Activated CD4-positive, alpha-beta memory T cell treated with anti-CD3 and anti-CD28 coated beads, Interleukin-2, amount 10 ng/mL, durations not matched to agents 7 days and 5 days (primary cell): ENCODE results near the gene SERTAD3. TPM values are rescaled to one million over a fixed set of nuclear protein-coding genes. Genes with fewer than 3 reads are reported as not detected.
"Not testable (repeated sequence)": the region's sequence is repeated elsewhere in the genome, so short reads cannot be mapped to it uniquely, and the experiment has no call there.

Experiments used
- CTCF ChIA-PET: fragments of 350-600 bp; sonication (Branson Sonifier 250); formaldehyde crosslinking; loops from one replicate; lab custom pipeline; 2021; ENCODE audit warnings: antibody characterized with exemption, inconsistent platforms; lab: Charles Lee
- POLR2A ChIA-PET: fragments of 350-600 bp; sonication (Branson Sonifier 250); formaldehyde crosslinking; loops from one replicate; lab custom pipeline; 2021; ENCODE audit warnings: antibody characterized with exemption; lab: Charles Lee
- DNase-seq: peaks from one replicate; pipeline ENCODE4 v3.0.0-alpha.2; 2020
- H3K27ac Mint-ChIP-seq: one replicate; pipeline ENCODE4 v1.8.0; 2021; ENCODE audit warnings: mild to moderate bottlenecking, mixed read lengths
- H3K27me3 Mint-ChIP-seq: one replicate; pipeline ENCODE4 v1.8.0; 2021; ENCODE audit warnings: mixed read lengths
- H3K36me3 Mint-ChIP-seq: one replicate; pipeline ENCODE4 v1.8.0; 2021; ENCODE audit warnings: low read depth, mixed read lengths
- H3K4me1 Mint-ChIP-seq: one replicate; pipeline ENCODE4 v1.8.0; 2021; ENCODE audit warnings: mixed read lengths
- H3K4me3 Mint-ChIP-seq: one replicate; pipeline ENCODE4 v1.8.0; 2021; ENCODE audit warnings: mild to moderate bottlenecking, mixed read lengths
- H3K9me3 Mint-ChIP-seq: one replicate; pipeline ENCODE4 v1.8.0; 2021; ENCODE audit warnings: mixed read lengths
- total RNA-seq, 2 experiments: library from RNA; stranded (reverse); gene quantifications; one replicate each; pipeline ENCODE4 v1.2.3, GENCODE V29; 2021

The SERTAD3 gene
- total RNA-seq, 2 experiments from 2014 or later = 18.0 to 20.3 TPM

DNA sequence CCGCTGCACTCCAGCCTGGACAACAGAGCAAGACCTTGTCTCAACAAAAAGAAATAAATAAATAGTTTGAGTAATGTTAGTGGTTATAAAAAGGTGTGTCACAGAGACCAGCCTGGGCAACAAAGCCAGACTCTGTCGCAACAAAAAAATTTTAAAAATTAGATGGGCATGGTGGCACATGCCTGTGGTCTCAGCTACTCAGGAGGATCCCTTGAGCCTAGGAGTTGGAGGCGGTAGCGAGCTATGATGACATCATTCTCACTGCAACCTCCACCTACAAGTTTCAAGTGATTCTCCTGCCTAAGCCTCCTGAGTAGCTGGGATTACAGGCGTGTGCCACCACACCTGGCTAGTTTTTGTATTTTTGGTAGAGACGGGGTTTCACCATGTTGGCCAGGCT, 9.8 kb upstream of the SERTAD3 start:
- CTCF ChIA-PET = interaction anchor here (1.0 to 1.7 kb wide), 2 partner anchors 11 to 149 kb away, joined by 3 to 13 read pairs; partner anchors contain the start of gene BLVRB
- H3K9me3 Mint-ChIP-seq, H3K4me3 Mint-ChIP-seq, H3K27me3 Mint-ChIP-seq, H3K4me1 Mint-ChIP-seq, H3K27ac Mint-ChIP-seq, H3K36me3 Mint-ChIP-seq, DNase-seq: not testable (repeated sequence)
- POLR2A ChIA-PET = interaction anchor here (1.6 kb wide), 1 partner anchor 29 kb away, joined by 3 read pairs; no protein-coding TSS in a partner anchor

DNA sequence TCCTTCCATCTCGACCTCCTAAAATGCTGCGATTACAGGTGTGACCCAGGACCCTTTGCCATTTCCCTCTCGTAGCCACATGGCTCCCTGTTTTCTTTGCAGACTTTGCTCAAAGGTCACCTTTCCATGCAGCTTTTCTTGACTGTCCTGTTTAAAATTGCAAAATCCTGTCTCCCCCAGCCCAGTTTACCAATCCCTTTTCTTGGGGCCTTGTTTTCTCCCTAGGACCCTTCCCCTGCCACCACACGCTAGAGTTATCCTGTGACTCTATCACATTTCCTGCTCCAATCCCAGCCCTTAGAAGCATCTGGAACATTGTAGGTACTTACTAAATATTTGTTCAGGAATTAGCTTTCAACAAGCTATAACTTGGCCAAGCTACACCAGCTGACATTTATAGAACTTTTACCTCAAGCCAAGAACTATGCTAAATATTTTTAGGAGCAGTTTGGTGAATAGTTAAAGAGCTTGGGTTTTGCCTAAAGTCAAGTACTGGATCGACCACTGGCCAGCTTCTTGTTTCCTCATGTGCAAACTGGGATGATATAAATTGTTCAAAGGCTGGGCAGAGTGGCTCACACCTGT, 9.1 kb upstream of the SERTAD3 start:
- POLR2A ChIA-PET = interaction anchor here (1.6 kb wide), 1 partner anchor 29 kb away, joined by 3 read pairs; no protein-coding TSS in a partner anchor
- Mint-ChIP-seq H3K9me3 (no peaks in the 10 kb centered on the region), H3K27ac (no peak overlapping the region), H3K27me3 (no peaks in the 10 kb centered on the region), H3K36me3 (no peaks in the 10 kb centered on the region), H3K4me3 (no peak overlapping the region), H3K4me1 (no peaks in the 10 kb centered on the region)
- CTCF ChIA-PET = interaction anchor here (1.0 to 1.7 kb wide), 2 partner anchors 12 to 148 kb away, joined by 3 to 13 read pairs; partner anchors contain the start of gene BLVRB
- no peak for DNase-seq

DNA sequence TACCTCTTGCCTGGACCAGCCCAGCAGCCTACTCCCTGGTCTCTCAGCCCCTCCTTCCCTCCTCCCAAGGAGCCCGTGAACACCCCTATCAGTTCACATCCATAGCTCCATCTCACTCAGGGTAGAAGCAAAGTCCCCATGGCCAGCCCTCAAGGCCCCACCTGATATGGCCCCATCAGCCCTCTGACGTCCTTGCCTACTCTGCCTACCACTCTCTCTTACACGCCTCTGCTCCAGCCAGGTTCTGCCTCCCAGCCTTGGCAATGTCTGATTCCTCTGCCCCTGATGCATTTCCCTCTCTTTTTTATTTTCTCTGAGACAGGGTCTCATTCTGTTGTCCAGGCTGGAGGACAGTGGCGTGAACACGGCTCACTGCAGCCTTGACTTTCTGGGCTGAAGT, 7.9 kb upstream of the SERTAD3 start:
- Mint-ChIP-seq H3K4me1 (no peaks in the 10 kb centered on the region), H3K27me3 (no peaks in the 10 kb centered on the region), H3K4me3 (no peak overlapping the region), H3K27ac (no peak overlapping the region), H3K36me3 (no peaks in the 10 kb centered on the region), H3K9me3 (no peaks in the 10 kb centered on the region)
- no peak for DNase-seq
- CTCF ChIA-PET = interaction anchor here (0.7 kb wide), 1 partner anchor 12 kb away, joined by 3 read pairs; no protein-coding TSS in a partner anchor
- POLR2A ChIA-PET = no interaction called here

DNA sequence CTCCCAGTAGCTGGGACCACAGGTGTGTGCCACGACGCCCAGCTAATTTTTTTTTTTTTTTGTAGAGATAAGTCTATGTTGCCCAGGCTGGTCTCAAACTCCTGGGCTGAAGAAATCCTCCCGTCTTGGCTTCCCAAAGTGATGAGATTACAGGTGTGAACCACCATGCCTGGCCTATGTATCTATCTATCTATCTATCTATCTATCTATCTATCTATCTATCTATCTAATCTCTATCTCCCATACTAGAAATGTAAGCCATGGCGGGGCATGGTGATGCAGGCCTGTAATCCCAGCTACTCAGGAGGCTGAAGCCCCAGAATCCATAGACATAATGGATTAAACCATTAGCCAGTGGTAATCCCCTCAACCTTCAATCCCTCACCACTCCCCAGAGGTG, 6.5 kb upstream of the SERTAD3 start:
- ChIA-PET CTCF (interaction anchor here (2.4 kb wide), 1 partner anchor 14 kb away, joined by 13 read pairs; the partner anchor contains the start of gene BLVRB), POLR2A (no interaction called here)
- H3K4me1 Mint-ChIP-seq = no peaks in the 10 kb centered on the region
- no peak overlapping the region for H3K27ac Mint-ChIP-seq
- H3K27me3 Mint-ChIP-seq = no peaks in the 10 kb centered on the region
- H3K9me3 Mint-ChIP-seq = no peaks in the 10 kb centered on the region
- DNase-seq = no peak
- H3K36me3 Mint-ChIP-seq = no peaks in the 10 kb centered on the region
- H3K4me3 Mint-ChIP-seq = no peak overlapping the region

DNA sequence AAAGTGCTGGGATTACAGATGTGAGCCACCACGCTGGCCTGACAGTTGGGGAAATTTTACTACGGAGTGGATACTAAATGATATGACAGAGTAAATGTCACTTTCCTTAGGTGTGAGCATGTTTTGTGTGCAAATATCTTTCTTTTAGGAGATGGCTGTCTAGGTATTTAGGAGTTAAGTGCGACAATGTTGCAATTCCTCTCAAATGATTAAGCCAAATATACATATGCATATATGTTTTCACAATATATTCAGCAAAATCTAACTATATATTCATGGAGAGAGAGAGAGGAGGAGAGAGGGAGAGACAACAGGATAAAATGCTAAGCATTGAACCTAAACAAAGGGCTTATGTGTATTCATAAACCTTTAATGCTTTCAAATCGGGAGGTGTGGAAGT, 5.4 kb upstream of the SERTAD3 start:
- Mint-ChIP-seq H3K36me3 (no peaks in the 10 kb centered on the region), H3K27me3 (no peaks in the 10 kb centered on the region), H3K4me1 (peaks cover 6% of the 10 kb centered on the region), H3K9me3 (no peaks in the 10 kb centered on the region), H3K27ac (no peak overlapping the region), H3K4me3 (no peak overlapping the region)
- CTCF ChIA-PET = interaction anchor here (2.4 kb wide), 1 partner anchor 15 kb away, joined by 13 read pairs; the partner anchor contains the start of gene BLVRB
- POLR2A ChIA-PET = no interaction called here
- no peak for DNase-seq

DNA sequence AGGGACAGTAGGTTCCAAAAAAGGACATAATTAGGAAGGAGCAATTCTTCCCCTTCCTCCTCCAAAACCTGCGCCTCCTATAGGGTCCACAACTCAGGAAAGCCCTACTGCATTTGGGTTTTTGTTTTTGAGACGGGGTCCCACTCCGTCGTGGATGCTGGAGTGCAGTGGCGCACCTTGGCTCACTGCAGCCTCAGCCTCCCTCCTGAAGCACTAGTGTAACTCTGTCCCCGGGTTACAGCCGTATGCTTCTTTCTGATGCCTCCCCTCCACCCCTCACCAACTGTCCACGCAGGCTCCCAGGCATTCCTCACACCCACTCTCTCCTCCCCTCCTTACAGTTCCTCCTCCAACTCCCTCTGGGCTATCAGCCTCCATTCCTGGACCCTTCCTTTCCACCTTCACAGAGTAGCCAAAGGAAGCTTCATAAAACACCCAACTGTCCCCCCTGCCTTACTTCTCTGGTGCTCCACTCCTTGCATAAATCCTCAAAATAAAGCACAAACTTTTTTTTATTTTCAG, 2.2 kb upstream of the SERTAD3 start:
- no peak overlapping the region for H3K27ac Mint-ChIP-seq
- CTCF ChIA-PET = no interaction called here
- H3K36me3 Mint-ChIP-seq = peaks cover 13% of the 10 kb centered on the region
- peaks cover 18% of the 10 kb centered on the region for H3K4me1 Mint-ChIP-seq
- H3K27me3 Mint-ChIP-seq = no peaks in the 10 kb centered on the region
- POLR2A ChIA-PET = interaction anchor here (1.0 kb wide), 1 partner anchor 19 kb away, joined by 5 read pairs; the partner anchor contains the start of gene BLVRB
- DNase-seq = no peak
- H3K4me3 Mint-ChIP-seq = peak overlapping the region; percentile 44
- H3K9me3 Mint-ChIP-seq = no peaks in the 10 kb centered on the region

DNA sequence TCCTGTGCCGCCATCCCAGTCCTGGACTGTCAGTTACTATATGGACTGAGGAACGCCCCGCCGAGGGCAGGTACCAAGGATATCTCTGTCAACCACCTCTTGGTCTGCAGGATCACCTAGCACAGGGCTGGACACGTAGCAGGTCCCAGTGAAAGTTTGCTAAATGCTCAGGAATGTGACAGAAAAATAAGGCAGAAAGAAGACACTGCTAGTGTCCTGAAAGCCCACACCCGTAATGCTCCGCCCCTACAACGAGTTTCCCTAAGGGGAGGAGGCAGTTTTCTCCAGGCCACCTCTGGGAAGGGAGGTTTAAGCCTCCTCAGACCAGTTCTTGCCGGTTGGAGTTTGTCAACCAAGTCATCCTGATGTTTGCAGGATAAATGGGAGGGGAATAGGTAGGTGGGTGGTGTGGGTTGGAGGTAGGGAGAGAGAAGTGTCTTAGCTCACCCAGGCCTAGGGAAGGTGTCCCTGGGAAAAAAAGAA, 1.7 kb upstream of the SERTAD3 start:
- H3K9me3 Mint-ChIP-seq = no peaks in the 10 kb centered on the region
- no peak overlapping the region for H3K27ac Mint-ChIP-seq
- no peaks in the 10 kb centered on the region for H3K27me3 Mint-ChIP-seq
- H3K36me3 Mint-ChIP-seq = peaks cover 18% of the 10 kb centered on the region
- DNase-seq = no peak
- CTCF ChIA-PET = interaction anchor here (4.7 kb wide), 1 partner anchor 19 kb away, joined by 30 read pairs; the partner anchor contains the start of gene BLVRB
- POLR2A ChIA-PET = interaction anchor here (1.0 to 4.0 kb wide), 2 partner anchors 19 to 20 kb away, joined by 5 to 26 read pairs; partner anchors contain the start of gene BLVRB
- peaks cover 21% of the 10 kb centered on the region for H3K4me1 Mint-ChIP-seq
- peak overlapping the region; percentile 44 for H3K4me3 Mint-ChIP-seq

DNA sequence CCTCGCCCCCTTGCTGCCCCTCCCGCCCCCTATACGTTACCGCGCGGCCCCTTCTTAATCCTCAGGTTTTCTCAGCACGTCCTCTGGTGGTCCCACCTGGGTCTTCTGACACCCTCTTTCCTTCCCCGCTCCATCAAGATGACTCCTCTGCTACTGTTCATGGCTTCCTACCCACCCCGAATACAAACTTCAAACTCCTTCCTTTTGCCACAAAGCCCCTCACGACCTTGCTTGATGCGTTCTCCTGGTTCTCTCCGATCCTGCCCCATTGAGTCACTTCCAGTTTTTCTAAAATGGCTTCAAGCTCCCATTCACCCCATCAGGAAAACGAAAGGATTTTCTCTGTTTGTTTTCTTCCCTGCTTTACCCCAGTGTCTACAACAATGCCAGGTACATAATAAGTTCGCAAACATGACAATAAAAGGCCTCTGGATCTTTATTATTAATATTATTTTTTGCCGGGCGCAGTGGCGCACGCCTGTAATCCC, 734 bp upstream of the SERTAD3 start:
- H3K36me3 Mint-ChIP-seq = peaks cover 26% of the 10 kb centered on the region
- H3K27ac Mint-ChIP-seq = peak overlapping the region; percentile 97
- H3K4me3 Mint-ChIP-seq = peak overlapping the region; percentile 99
- ChIA-PET POLR2A (interaction anchor here (2.9 to 4.0 kb wide), 2 partner anchors 20 to 24 kb away, joined by 25 to 26 read pairs; partner anchors contain the start of gene BLVRB), CTCF (interaction anchor here (3.4 to 4.7 kb wide), 2 partner anchors 20 to 24 kb away, joined by 25 to 30 read pairs; partner anchors contain the start of gene BLVRB)
- H3K27me3 Mint-ChIP-seq = no peaks in the 10 kb centered on the region
- no peak for DNase-seq
- H3K9me3 Mint-ChIP-seq = no peaks in the 10 kb centered on the region
- H3K4me1 Mint-ChIP-seq = peaks cover 21% of the 10 kb centered on the region

DNA sequence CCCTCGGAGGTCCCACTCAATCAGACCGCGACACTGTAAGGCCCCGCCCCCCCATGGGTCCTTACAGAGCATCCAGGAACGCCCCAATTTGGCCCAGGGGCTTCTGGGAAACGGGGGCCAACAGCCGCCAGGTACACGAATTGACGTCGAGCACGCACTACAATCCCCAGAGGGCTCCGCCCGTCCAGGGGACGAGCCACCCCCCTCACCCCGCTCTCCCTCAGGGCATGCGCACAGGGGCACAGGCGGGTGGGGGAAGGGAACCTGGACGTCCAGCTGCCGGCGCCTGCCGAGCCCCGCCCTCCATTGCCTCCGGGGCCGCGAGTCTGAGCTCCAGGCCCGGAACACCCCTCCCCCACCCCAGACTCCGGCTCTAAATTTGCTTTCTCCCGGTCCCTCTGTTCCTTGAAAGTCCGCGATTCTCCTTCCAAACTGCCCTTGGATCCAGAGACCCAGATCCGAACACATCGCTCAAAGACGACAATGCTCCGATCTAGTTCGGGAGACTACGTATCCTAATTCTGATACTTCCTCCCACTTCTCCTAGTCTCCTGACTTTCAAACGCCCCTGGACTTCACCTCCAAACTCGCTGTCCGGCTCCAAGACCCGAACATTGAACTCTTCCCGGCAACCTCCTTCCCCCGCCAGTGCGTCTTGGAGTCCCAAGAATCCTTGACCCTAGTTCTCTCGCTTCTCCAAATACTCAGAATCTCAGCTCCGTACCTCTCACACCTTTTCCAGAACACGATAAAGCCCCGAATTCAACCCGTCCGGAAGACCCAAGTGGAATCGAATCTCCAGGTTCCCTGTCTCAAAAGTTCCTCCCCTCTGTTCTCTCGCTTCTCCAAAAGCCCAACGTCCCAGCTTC, 770 bp downstream of the SERTAD3 start:
- H3K9me3 Mint-ChIP-seq = no peaks in the 10 kb centered on the region
- peak overlapping the region; percentile 99 for H3K4me3 Mint-ChIP-seq
- H3K36me3 Mint-ChIP-seq = peaks cover 26% of the 10 kb centered on the region
- peak overlapping the region; percentile 97 for H3K27ac Mint-ChIP-seq
- DNase-seq = peak; percentile 99
- no peaks in the 10 kb centered on the region for H3K27me3 Mint-ChIP-seq
- CTCF ChIA-PET = interaction anchor here (0.8 to 4.7 kb wide), 6 partner anchors 10 to 138 kb away, joined by 3 to 30 read pairs (median 6); partner anchors contain the start of genes BLVRB and SERTAD1
- POLR2A ChIA-PET = interaction anchor here (0.6 to 4.0 kb wide), 15 partner anchors 10 to 1035 kb away, joined by 3 to 26 read pairs (median 6); partner anchors contain the start of genes BLVRB, C19orf47, PLD3 and PRX
- H3K4me1 Mint-ChIP-seq = peaks cover 21% of the 10 kb centered on the region

DNA sequence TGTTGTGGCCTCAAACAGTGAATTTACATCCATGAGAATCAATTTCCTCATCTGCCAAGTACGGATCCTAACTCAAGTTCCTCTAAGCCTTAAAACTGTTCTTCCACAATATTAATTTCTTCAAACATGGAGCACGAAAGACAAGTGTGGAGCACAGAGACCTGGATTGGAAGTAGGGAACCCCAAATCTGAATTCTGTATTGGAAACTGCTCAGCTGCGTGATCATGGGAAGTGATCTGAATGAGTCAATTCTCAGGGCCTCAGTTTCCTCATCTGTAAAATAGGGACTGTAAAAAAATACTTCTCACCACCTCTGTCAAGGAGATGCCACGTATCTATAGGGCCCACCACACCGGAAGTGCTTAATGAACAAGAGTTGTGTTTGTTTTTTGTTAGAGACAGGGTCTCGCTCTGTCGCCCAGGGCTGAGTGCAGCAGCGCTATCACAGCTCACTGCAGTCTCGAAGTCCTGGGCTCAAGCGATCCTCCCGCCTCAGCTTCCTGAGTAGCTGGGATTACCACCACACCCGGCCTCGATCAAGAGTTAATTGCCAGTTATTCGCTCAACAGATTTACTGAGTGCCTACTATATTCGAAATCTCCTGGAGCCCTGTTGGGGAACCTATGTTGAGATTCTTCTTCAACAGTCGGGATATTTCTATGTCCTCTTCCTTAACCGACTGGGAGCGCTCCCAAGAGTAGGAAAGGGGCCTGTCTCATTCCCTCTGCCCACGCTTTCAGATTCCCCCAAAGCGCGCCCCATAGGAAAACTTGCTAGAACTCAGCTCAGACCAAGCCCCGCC, 1.6 kb downstream of the SERTAD3 start:
- ChIA-PET CTCF (interaction anchor here (1.0 to 4.7 kb wide), 5 partner anchors 9 to 137 kb away, joined by 4 to 30 read pairs (median 7); partner anchors contain the start of genes BLVRB and SERTAD1), POLR2A (interaction anchor here (0.6 to 4.0 kb wide), 16 partner anchors 9 to 1034 kb away, joined by 3 to 26 read pairs (median 6); partner anchors contain the start of genes BLVRB, C19orf47, PLD3 and PRX)
- DNase-seq = no peak
- H3K9me3 Mint-ChIP-seq = no peaks in the 10 kb centered on the region
- peaks cover 21% of the 10 kb centered on the region for H3K4me1 Mint-ChIP-seq
- H3K27ac Mint-ChIP-seq = peak overlapping the region; percentile 74
- peaks cover 26% of the 10 kb centered on the region for H3K36me3 Mint-ChIP-seq
- peak overlapping the region; percentile 99 for H3K4me3 Mint-ChIP-seq
- H3K27me3 Mint-ChIP-seq = no peaks in the 10 kb centered on the region

DNA sequence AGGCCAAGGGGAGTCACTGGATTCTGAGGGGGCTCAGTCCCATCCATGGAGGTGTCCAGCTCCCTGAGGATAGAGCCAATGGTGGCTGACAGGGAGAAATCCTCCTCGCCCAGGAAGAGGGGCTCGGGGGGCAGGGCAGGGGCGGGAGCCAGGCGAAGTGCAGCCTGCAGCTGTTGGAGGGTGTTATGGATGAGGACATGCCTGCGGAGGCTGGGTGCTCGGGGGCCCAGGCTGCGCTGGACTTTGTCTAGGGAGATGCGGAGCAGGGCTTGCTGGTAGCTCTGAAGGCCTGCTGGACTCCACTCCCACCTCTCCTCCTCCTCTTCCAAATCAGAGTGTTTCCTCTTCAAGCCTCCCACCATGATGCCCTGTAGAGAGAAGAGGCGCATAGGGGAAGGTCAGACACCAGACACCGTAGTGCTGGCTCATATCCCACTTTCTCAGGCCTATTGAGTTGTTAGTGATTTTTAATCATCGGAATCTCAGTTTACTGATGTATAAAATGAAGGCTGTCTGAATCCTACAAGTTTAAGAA, 2.3 kb downstream of the SERTAD3 start:
- ChIA-PET POLR2A (interaction anchor here (1.4 to 4.0 kb wide), 4 partner anchors 15 to 23 kb away, joined by 5 to 26 read pairs (median 13); partner anchors contain the start of genes BLVRB and SERTAD1), CTCF (interaction anchor here (2.2 to 4.7 kb wide), 3 partner anchors 8 to 23 kb away, joined by 7 to 30 read pairs (median 25); partner anchors contain the start of gene BLVRB)
- DNase-seq = no peak
- H3K4me3 Mint-ChIP-seq = peak overlapping the region; percentile 99
- no peak overlapping the region for H3K27ac Mint-ChIP-seq
- peaks cover 26% of the 10 kb centered on the region for H3K36me3 Mint-ChIP-seq
- H3K27me3 Mint-ChIP-seq = no peaks in the 10 kb centered on the region
- H3K4me1 Mint-ChIP-seq = peaks cover 21% of the 10 kb centered on the region
- no peaks in the 10 kb centered on the region for H3K9me3 Mint-ChIP-seq
